ENCODE measurements around the gene CYTH2.

CYTH2 gene

GRCh38 chr19:48454150-48454730, 14.9 kb upstream of the CYTH2 start:
- no peak for DNase-seq

- no peak for DNase-seq
Measured at GRCh38 chr19:48455171-48455907, 13.8 kb upstream of the CYTH2 start, which contains the start of gene KCNJ14. KCNJ14 (plus strand) TSS chr19:48455574; CDS start chr19:48461725, 6,151 bp downstream.

- no peak for DNase-seq
Measured at GRCh38 chr19:48455908-48456562, 13.1 kb upstream of the CYTH2 start.

GRCh38 chr19:48456864-48457263, 12.3 kb upstream of the CYTH2 start:
- DNase-seq = no peak

GRCh38 chr19:48458016-48458415, 11.2 kb upstream of the CYTH2 start:
- no peak for DNase-seq

GRCh38 chr19:48461651-48461981, 7.6 kb upstream of the CYTH2 start:
- DNase-seq = no peak

GRCh38 chr19:48461982-48462655, 7.0 kb upstream of the CYTH2 start:
- DNase-seq = no peak

- DNase-seq = no peak
Measured at GRCh38 chr19:48465215-48465614, 4.0 kb upstream of the CYTH2 start.

- DNase-seq = no peak
Measured at GRCh38 chr19:48466561-48467325, 2.4 kb upstream of the CYTH2 start.

GRCh38 chr19:48468772-48469288, 339 bp upstream of the CYTH2 start:
- peak; percentile 99 for DNase-seq

GRCh38 chr19:48469934-48470680, 938 bp downstream of the CYTH2 start:
- no peak for DNase-seq

GRCh38 chr19:48470856-48471255, 1.7 kb downstream of the CYTH2 start:
- no peak for DNase-seq

- no peak for DNase-seq
Measured at GRCh38 chr19:48471836-48472235, 2.7 kb downstream of the CYTH2 start.

- DNase-seq = no peak
Measured at GRCh38 chr19:48473161-48473966, 4.2 kb downstream of the CYTH2 start.

- DNase-seq = no peak
Measured at GRCh38 chr19:48474084-48474592, 5.0 kb downstream of the CYTH2 start.

- no peak for DNase-seq
Measured at GRCh38 chr19:48475369-48476068, 6.3 kb downstream of the CYTH2 start.

GRCh38 chr19:48476176-48476575, 7.0 kb downstream of the CYTH2 start:
- DNase-seq = no peak

- no peak for DNase-seq
Measured at GRCh38 chr19:48477067-48477685, 8.0 kb downstream of the CYTH2 start.

GRCh38 chr19:48477698-48478338, 8.6 kb downstream of the CYTH2 start:
- no peak for DNase-seq

All from amniotic stem cell (primary cell).